ENCODE measurements around the gene FCHO1.

GRCh38 chr19:17703824-17704463 lies 47.3 kb upstream of the FCHO1 start:
- peak; percentile 99 for TF ChIP-seq CTCF (IDR thresholded peaks at IDR 0.05; ENCODE audit: borderline replicate concordance, extremely low read depth, low read length, poor library complexity, severe bottlenecking)
- no peak for TF ChIP-seq EZH2 (IDR thresholded peaks at IDR 0.05; ENCODE audit: borderline replicate concordance, low read depth, low read length, severe bottlenecking)
